Right lobe of liver (tissue), 4 donors: Measurements from ENCODE around the gene UBALD1.

Source experiments
- CTCF ChIP-seq, 4 donors: fragments of 200-600 bp in 3 of 4; fragments of 450-650 bp in 1 of 4; IDR thresholded peaks; one replicate each; pipeline versions ENCODE4 v1.5.1 to v1.8.0; 2016 to 2022; ENCODE audit warnings: antibody characterized with exemption in 4 of 4, mild to moderate bottlenecking in 2 of 4
- POLR2A ChIP-seq: fragments of 450-650 bp; IDR thresholded peaks from one replicate; pipeline ENCODE4 v1.6.1; 2017; ENCODE audit warnings: antibody characterized with exemption, mild to moderate bottlenecking
- donor health status: DM: no; HTN: no; CAD: no.
- donor health status: DM: no; HTN: no; CAD: no.
- donor health status: DM: no; HTN: yes; CAD: no.

- TF ChIP-seq CTCF (IDR thresholded peaks at IDR 0.05) (no peak), POLR2A (no peak)
These were observed 3.2 kb downstream of the UBALD1 start for GRCh38 chr16:4611337-4612021.
